Raji (cell line): ENCODE measurements around the gene TIMP4.

Experiments
- POLR2A ChIP-seq: IDR thresholded peaks from 2 replicates; pipeline ENCODE4 v1.6.1; 2011; ENCODE audit warnings: low read depth, low read length, control low read depth; ENCODE audit not compliant: insufficient read depth

TIMP4 gene

DNA sequence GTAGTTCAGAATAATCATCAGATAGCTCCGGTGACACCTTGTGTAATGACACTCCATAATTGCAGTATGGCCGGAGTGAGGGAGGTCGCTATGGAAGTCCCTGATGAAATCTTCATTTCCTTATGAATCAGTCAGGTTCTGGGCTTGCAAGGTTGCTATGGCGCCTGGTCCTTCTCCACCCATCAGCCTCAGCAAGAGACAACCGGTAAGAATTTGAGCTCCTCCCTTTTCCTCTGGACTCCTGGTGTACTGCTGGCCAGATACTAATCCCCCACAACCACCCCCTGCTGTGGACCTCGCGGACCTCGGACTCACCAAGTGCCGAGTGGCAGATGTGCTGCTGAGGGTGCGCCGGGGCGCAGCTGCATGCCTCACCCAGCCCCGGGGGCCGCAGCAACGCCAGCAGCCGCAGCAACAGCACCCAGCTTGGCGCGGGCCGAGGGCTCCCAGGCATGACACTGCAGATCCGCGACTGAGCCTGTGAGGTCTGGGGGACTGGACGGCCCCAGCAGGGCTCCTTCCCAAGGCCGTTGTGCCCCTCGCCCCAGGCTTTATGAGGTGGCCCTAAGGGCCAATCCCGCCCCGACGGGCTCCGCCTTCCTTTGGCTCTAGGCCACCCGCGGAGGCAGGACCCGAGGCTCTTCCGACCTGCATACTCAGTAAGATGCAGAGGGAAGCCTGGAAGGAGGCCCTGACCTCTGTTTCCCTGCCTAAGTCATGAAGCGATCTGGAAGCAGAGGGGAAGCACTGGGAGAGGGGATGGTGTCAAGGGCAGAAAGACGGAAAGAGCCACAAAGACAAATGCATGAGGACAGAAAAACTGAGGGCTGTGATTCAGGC is at the start of gene TIMP4:
Gene TIMP4, minus strand, starts transcription at position 526 of the 840 bp plus-strand sequence. Its CDS starts 72 bp downstream, at position 454.
- TF ChIP-seq POLR2A, result no peak

DNA sequence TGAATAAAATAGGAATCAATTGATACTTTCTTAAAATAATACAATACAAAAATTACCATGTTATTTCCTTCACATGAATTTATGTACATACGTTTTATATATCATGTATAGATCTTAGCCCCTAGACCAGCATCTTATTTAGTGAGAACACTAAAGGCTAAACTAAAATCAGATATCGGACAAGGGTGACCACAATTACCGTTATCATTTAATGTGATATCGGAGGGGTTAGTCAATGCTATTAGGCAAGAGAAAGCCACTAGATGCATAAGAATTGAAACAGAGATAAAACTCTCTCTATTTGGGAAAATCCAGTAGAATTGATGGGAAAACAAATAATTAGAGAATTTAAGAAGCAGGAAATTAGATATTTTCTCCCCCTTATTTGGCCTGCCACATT is 46.5 kb upstream of the TIMP4 start:
- no peak for TF ChIP-seq POLR2A

DNA sequence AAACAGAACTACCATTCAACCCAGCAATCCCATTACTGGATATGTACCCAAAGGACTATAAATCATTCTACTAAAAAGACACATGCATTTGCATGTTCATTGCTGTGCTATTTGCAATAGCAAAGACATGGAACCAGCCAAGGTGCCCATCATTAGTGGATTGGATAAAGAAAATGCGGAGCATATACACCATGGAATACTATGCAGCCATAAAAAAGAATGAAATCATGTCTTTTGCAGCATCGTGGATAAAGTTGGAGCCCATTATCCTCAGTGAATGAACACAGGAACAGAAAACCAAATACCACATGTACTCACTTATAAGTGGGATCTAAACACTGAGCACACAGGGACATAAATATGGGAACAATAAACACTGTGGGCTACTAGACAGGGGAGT is 43.1 kb upstream of the TIMP4 start:
- TF ChIP-seq POLR2A, result no peak

DNA sequence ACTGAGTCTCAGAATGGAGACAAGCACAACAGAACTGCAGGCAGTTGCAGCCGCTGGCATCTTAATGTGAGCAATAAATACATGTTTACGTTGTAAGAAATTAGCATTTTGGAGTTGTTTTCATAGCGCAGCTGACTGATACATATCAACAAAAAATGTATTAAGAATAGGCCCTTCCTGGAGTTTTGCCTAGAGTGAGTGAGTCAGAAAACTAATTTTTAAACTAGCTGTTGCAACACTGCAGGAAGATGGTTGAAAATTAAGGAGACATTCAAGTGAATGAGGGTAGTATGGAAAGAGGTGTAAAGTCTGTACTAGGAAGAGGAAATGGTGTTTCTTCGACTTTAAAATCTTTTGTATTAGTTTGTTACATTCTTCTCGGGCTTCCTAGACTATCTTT is 39.6 kb upstream of the TIMP4 start:
- no peak for TF ChIP-seq POLR2A

DNA sequence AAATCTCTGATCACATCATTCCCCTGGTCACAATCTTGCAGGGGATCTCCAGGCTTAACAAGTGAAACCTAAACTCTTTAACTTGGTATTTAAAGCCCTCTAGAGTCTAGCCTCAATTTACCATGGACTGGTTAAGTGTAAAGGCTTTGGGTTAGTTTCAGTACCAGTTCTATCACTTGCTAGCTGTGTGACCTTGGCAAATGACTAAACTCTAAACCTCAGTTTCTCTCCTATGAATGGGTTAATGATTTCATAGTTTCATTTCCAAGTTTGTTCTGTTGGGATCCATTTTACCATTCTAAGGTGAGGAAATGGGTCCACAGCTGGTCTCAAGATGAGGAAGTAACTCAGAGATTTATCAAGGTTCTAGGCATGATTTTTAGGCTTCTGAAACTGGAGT is 38.8 kb upstream of the TIMP4 start:
- TF ChIP-seq POLR2A, result no peak

DNA sequence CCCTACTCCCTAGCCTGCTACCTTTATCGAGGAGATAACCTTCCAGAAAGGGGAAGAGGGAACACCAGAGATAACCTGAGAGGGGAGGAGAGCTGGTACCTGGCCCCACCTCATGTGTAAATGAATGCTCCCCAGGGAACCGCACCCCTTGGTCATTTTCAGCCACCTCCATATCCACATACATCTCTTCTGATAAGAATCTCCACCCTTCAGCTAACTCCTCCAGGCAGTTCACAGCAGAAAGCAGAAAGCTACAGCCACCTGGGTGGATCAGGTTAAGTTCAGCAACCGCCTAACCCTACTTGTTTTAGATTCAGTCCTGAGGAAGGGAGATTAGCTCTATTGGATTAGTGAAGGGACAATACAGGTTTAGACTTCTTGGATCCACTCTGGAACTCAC is 38.0 kb upstream of the TIMP4 start:
- no peak for TF ChIP-seq POLR2A

DNA sequence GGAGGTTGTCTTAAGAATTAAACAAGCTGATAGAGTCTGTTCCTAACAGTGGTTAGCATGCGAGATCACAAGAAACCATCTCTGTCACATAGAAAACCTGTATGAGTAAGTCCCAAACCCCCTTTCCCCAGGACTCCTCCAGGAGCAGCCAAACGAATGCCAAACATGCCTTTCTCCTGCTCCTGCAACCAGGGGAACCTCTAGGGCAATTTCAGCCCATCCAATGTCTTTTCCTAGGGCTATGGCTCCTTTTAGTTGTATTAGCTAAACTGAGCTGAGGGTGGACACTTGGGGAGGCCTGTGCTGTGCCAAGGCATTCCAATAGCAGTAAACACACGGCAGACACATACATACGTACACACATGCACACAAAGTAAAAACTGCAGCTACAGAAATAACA is 36.5 kb upstream of the TIMP4 start:
- TF ChIP-seq POLR2A, result no peak

DNA sequence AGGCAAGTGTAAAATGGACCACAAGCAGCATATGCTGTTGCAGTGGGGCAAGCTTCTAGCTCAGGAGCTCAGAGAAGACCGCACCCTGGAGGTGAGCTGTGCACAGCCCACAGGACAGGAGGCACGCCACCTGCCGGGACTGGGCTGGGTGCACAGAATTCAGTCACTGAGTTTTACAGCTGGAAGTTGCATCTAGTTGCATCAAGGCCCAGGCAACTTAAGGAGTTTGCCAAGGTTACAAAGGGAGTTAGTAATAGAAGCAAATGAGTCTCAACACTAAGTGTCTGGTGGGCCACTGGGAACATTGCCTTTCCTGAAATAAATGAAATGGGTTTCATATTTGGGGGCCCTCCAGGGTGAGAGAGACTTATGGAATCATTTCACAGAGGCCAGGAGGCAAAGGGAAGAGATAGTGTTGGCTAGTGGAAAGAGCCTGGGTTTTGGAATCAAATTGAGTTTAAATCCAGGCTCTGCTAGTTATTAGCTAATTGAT is 36.0 kb upstream of the TIMP4 start:
- TF ChIP-seq POLR2A, result no peak

DNA sequence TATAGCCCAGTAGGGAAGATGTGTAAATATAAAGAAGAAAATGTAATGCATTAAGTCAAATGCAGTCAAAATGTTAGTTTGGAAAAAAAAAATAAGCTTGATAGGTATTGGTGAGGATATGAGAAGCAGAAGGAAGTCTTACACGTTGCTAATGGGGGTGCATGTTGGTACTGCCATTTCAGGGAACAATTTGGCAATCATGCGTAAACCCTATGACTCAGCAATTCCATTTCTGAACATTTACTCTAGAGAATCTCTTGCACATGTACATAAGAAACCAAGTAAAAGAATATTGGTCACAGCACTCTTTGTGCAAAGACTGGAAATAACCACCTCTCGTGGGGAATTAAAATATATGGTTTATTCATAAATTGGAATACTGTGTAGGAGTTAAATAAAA is 35.5 kb upstream of the TIMP4 start:
- no peak for TF ChIP-seq POLR2A

DNA sequence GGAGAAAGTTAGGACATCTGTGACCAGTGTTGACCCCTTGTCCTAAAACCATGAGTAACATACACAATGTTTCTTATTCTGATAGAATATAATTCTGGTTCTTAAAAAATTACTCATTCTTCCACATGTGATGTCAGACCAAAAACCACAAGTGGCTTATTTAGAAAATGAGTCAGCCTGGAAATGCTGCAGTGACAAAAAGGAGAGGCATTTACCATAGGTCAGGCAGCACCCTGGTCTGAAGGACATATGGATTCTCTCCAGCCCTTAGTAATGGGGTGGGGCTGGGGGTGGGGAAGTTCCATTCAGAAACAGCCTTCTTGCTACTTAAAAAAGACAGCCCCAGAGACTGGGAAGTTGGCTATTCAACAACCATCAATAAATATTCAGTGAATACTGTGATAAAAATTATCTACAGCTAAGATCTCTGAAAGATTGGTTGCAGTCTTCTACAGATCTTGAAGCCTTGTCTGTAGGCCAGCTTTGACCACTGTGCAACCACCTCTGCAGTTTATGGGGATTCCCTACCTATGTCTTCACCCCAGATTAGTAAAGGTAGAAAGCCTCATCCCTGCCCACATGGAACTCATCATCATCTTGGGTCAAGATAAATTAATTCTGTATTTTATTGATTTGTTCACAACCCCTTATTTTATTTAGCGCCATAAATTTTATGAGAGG is 34.9 kb upstream of the TIMP4 start:
- no peak for TF ChIP-seq POLR2A

DNA sequence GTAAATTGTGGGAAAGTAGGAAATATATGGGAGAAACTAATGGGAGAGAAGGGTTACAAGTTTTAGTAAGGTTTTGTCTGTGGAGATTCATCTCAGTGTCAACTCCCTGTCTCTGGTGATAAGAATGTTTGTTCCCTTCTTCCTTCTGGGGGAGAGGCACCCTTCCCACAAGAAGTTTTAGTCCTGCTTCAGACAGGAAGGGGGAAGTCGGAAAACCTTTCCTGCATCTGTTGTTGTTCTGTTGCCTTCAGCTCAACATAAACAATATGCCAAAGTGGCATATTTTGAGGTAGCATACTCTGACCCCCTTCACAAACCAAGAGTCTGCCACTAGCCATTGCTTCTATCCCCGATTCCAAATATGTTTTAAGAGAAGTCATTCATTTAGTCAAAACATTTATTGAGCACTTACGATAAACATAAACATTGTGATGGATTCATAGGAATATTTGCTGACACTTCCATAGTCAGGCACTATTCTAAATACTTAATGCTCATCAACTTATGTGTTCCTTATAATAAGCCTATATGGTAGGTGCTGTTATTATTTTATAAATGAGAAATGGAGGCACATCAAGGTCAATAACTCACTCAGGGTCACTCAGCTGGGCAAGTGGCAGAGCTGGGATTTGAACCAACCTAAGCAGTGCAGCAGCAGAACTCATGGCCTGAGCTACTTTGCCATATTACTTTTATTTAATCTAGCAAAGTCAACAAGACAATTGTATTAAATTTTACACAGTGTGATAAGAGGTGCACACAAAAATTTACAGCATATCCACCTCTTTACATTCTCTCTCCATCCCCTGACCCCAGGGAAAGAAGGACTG is 34.2 kb upstream of the TIMP4 start:
- TF ChIP-seq POLR2A, result no peak

DNA sequence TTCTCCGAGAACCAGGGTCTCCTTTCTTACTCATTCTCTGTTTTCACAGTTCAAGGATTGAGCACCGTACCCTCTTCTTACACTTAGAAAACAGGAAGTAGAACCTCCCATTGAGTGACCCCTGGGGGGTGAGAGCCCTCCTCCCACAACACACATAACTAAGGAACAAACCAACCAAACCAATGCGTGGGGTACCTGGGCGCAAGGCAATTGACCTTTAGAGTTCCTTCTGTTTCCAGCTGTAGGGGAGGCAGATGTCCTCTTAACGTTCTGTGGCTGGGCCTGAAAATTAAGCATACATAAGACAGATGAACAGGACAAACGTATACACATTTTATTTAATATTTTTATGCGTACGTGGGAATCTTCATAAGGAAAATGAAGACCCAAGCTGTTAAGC is 33.5 kb upstream of the TIMP4 start:
- TF ChIP-seq POLR2A, result no peak

DNA sequence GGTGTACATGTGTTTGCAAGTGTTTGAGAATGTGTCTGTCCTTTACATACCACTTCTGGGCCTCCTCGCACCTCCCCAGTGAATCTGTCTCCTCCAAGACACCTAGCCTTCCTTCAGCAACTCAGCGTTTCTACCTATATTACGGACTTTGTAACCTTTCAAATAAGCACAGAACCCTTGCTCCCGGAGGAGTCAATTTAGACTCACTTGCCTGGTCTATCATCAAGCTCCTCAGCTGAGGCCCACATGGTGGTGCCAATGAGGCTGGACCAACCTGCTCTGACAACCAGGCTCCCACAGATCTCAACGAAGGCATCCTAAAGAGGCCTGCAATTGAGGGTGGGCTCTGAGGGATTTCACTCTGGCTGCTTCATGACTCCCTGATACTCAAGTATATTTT is 32.8 kb upstream of the TIMP4 start:
- no peak for TF ChIP-seq POLR2A

DNA sequence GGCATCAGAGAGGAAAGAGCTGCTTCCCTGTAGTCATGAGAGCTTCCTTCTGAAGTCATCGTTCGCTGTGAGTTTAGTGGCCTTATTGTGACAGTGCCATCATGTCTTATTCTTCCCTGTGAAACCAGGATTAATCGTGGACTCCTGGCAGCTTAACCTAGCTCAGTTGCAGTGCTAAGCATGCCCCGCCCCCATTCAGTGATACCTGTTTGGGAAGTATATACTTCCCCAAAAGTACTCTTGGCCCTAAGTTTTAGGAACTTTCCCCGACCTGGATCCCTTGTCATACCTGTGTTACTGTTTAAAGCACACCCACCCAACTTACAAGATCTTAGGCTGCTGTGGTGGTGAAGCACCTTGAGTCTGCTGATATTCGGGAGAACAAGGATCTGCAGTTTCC is 32.1 kb upstream of the TIMP4 start:
- no peak for TF ChIP-seq POLR2A

DNA sequence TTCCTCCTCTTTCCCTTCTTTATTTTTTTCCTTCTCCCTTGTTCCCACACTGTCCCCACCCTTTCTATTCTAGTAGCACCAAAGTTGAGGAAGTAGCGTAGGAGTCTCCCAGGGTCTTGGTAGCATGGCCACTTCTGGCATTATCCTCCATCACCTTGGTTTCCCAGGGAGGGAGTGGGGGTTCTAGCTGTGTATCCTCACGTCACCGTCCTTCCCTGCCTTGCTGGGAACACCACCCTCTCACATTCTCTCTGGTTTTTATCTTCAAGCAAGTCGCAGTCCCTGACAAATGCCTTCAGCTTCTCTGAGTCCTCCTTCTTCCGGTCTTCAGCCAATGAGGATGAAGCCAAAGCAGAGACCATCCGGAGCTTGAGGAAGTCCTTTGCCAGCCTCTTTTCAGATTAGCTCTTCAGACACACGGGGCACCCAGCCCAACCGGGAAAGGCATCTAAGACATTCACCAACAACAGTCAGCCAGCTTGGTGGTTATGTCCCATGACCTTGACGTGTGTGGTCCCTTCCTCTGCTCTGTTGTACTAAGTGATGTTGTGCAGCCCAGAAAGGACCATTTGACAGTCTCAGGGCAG is 31.6 kb upstream of the TIMP4 start:
- TF ChIP-seq POLR2A, result no peak
